Mesendoderm (in vitro differentiated cells): ENCODE data around the gene CBR1.
A peak's percentile ranks its signal among the peaks of the same experiment; 100 is the strongest.

Experiments used
- DNase-seq: peaks from one replicate; pipeline ENCODE4 v3.0.0; 2013
- H2AK5ac ChIP-seq: 2 replicates; pipeline ENCODE4 v1.6.1; 2013; ENCODE audit warnings: low read length, inconsistent platforms
- H2BK120ac ChIP-seq: 2 replicates; pipeline ENCODE4 v1.6.1; 2013; ENCODE audit warnings: low read depth, mild to moderate bottlenecking, low read length, moderate library complexity, mixed read lengths
- H2BK15ac ChIP-seq: replicated peaks from 2 replicates; pipeline ENCODE4 v1.6.1; 2013; ENCODE audit warnings: low read depth, mild to moderate bottlenecking, moderate library complexity
- H2BK5ac ChIP-seq: 2 replicates; pipeline ENCODE4 v1.6.1; 2013; ENCODE audit warnings: low read length, inconsistent platforms
- H3K18ac ChIP-seq: 2 replicates; pipeline ENCODE4 v1.6.1; 2013; ENCODE audit warnings: mild to moderate bottlenecking, low read length, mixed read lengths
- H3K23ac ChIP-seq: one replicate; pipeline ENCODE4 v1.6.1; 2013; ENCODE audit warnings: low read length
- H3K27ac ChIP-seq: 2 replicates; pipeline ENCODE4 v1.5.1; 2013; ENCODE audit warnings: low read depth, mild to moderate bottlenecking, inconsistent platforms, low read length, moderate library complexity
- H3K27me3 ChIP-seq: 2 replicates; pipeline ENCODE4 v1.6.1; 2013; ENCODE audit warnings: low read length, control low read depth, mild to moderate bottlenecking, inconsistent platforms; ENCODE audit not compliant: insufficient read depth, poor library complexity
- H3K36me3 ChIP-seq: 2 replicates; pipeline ENCODE4 v1.6.1; 2013; ENCODE audit warnings: low read length, inconsistent platforms; ENCODE audit not compliant: control insufficient read depth, insufficient read depth
- H3K4ac ChIP-seq: one replicate; pipeline ENCODE4 v1.6.1; 2013; ENCODE audit warnings: low read depth, mild to moderate bottlenecking, low read length, moderate library complexity
- H3K4me1 ChIP-seq: 2 replicates; pipeline ENCODE4 v1.6.1; 2013; ENCODE audit warnings: low read depth, low read length, inconsistent platforms; ENCODE audit not compliant: control insufficient read depth
- H3K4me2 ChIP-seq: 2 replicates; pipeline ENCODE4 v1.6.1; 2013; ENCODE audit warnings: low read length
- H3K4me3 ChIP-seq: 2 replicates; pipeline ENCODE4 v1.5.1; 2013; ENCODE audit warnings: mild to moderate bottlenecking, low read length
- H3K56ac ChIP-seq: one replicate; pipeline ENCODE4 v1.6.1; 2013; ENCODE audit warnings: low read length
- H3K79me1 ChIP-seq: 2 replicates; pipeline ENCODE4 v1.6.1; 2013; ENCODE audit warnings: low read length, inconsistent platforms
- H3K79me2 ChIP-seq: 2 replicates; pipeline ENCODE4 v1.6.1; 2013; ENCODE audit warnings: mild to moderate bottlenecking, low read length; ENCODE audit not compliant: control insufficient read depth, insufficient read depth
- H3K9ac ChIP-seq: 2 replicates; pipeline ENCODE4 v1.6.1; 2013; ENCODE audit warnings: low read length, inconsistent platforms
- H4K5ac ChIP-seq: one replicate; pipeline ENCODE4 v1.6.1; 2013; ENCODE audit warnings: low read length
- H4K8ac ChIP-seq: one replicate; pipeline ENCODE4 v1.6.1; 2013; ENCODE audit warnings: low read depth, mild to moderate bottlenecking, control low read depth, low read length, moderate library complexity
- WGBS: extraction: QIAGEN DNeasy Blood & Tissue Kit; methylation state at CpG from one replicate; pipeline ENCODE4 v1.1.7; 2013; ENCODE audit warnings: low lambda C conversion rate, missing lambda C conversion rate; ENCODE audit not compliant: insufficient coverage; ENCODE audit errors: extremely low coverage; 5-methylcytosine and 5-hydroxymethylcytosine counted together

The CBR1 gene

DNA sequence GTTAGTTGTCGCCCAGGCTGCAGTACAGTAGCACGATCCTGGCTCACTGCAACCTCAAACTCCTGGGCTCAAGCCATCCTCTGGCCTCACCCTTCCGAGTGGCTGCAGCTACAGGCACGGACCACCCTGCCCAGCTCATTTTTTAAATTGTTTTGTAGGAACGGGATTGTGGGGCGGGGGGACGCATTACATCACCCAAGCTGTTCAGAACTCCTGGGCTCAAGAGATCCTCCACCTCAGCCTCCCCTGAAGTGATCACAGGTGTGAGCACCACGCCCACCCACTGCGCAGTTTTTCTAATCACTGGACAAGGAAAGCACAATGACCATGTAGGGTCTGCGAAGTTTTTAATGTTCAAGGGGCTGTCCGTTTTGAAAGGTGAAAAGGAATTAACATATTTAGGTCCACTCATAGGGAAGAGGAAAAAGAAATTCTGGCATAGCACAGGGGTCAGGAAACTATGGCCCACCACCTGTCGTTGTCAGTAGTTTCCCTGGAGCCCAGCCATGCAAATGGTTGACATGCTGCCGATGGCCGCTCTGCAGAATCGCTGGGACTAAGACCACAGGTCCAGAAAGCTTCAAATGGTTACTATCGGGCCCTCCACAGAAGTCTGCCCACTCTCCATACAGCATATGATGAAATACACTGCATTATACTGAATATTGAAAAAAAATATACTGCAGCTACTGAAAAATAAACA, 35.5 kb upstream of the CBR1 start:
- Histone ChIP-seq H2BK15ac (no peak overlapping the region), H4K8ac (no peak overlapping the region), H2AK5ac (no peak overlapping the region), H3K18ac (no peak overlapping the region), H3K27me3 (no peaks in the 10 kb centered on the region), H4K5ac (no peak overlapping the region), H3K23ac (no peak overlapping the region), H2BK5ac (no peak overlapping the region), H3K27ac (no peak overlapping the region), H3K79me1 (no peaks in the 10 kb centered on the region), H3K4me1 (no peaks in the 10 kb centered on the region), H3K9ac (no peak overlapping the region), H2BK120ac (no peak overlapping the region), H3K56ac (no peak overlapping the region), H3K4me3 (no peak overlapping the region), H3K4ac (no peak overlapping the region), H3K36me3 (peaks cover 13% of the 10 kb centered on the region), H3K79me2 (no peaks in the 10 kb centered on the region), H3K4me2 (no peak overlapping the region)
- DNase-seq = no peak
- no CpG with 5 or more reads among the region's 16 CpGs for WGBS

DNA sequence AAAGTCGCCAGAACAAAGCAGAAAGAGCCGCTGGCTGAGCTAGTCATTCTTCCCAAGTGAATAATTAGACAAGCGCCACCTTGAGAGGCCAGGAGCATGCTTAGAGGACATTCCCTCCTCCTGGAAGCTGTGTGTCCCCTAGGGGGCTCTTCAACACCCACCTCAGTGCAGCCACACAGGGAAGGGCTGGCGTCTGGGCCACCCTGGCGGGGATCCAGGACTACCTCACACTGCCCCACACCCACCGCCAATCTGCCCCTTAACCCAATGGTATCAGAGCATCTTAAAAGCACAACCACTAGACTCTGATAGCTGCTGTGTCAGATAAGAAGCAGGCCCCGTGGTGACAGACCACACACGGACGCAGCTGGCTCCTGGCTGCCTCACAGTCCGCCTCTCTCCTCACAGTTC, 34.4 kb upstream of the CBR1 start:
- H3K18ac ChIP-seq = no peak overlapping the region
- H4K5ac ChIP-seq = no peak overlapping the region
- H2AK5ac ChIP-seq = no peak overlapping the region
- H3K4ac ChIP-seq = no peak overlapping the region
- H3K56ac ChIP-seq = no peak overlapping the region
- peaks cover 15% of the 10 kb centered on the region for H3K36me3 ChIP-seq
- no peak overlapping the region for H3K27ac ChIP-seq
- H3K9ac ChIP-seq = no peak overlapping the region
- H3K23ac ChIP-seq = no peak overlapping the region
- no peak overlapping the region for H4K8ac ChIP-seq
- H3K4me2 ChIP-seq = no peak overlapping the region
- no CpG with 5 or more reads among the region's 10 CpGs for WGBS
- H3K4me1 ChIP-seq = no peaks in the 10 kb centered on the region
- peak; percentile 78 for DNase-seq
- H3K79me1 ChIP-seq = no peaks in the 10 kb centered on the region
- H2BK5ac ChIP-seq = no peak overlapping the region
- no peaks in the 10 kb centered on the region for H3K27me3 ChIP-seq
- H3K4me3 ChIP-seq = no peak overlapping the region
- no peak overlapping the region for H2BK15ac ChIP-seq
- H3K79me2 ChIP-seq = no peaks in the 10 kb centered on the region
- no peak overlapping the region for H2BK120ac ChIP-seq

DNA sequence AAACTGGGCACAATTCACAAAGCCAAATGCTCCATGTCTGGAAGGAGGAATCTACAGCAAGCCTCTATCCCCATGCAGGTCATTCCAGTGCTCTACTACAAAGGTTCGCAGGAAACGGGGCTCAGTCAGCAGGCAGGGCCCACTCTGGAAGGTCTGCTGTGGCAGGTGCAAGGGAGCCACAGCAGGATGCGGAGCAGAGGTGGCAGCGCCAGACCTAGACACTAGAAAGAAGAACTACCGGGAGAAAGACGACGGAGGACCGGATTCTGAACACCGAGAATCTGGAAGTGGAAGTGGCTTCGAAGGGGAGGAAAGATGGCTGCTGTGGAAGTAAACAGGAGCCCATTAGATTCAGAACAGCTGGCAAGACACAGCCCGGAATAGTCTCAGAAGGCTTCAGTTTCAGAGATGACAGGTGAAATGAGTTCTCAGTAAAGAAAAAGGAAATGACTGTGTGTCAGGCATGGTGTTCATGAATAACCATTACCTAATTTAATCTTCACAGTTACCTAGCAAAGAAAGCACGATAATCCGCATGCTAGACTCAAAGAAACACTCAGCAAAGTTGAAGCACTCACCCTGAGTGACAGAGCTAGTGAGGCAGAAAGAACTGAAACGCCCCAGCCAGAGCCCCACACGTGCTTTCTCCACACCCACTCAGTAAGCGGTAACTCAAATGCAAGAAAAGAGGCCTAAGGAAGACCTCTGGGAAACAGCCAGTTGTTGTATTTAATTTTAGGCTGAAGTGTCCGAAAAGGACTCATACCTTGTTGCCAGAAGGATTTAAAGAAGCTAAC, 30.9 kb upstream of the CBR1 start:
- Histone ChIP-seq H3K56ac (no peak overlapping the region), H3K4me3 (no peak overlapping the region), H3K27ac (no peak overlapping the region)

DNA sequence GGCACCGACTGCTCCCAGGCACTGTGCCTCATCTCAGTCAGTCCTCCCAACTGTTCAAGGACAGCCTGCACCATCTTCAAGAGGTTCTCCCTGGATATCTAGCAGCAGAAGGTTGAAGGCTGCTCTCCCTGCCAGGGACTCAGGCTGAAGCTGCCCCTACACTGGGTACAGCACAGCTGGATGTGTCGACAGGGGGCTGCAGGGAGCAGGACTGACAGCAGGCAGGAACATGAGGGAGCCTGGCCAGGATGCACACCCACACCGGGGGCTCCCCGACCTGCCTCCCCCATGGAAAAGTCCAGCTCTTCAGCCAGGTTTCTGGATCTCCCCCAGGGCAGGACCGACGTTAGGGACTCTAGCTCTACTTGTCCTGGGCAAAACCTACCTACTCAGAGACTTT, 30.0 kb upstream of the CBR1 start:
- H3K18ac ChIP-seq = no peak overlapping the region
- H3K27me3 ChIP-seq = no peaks in the 10 kb centered on the region
- no peak overlapping the region for H2BK15ac ChIP-seq
- no peak overlapping the region for H2BK120ac ChIP-seq
- H4K5ac ChIP-seq = no peak overlapping the region
- H3K4me1 ChIP-seq = no peaks in the 10 kb centered on the region
- H3K4ac ChIP-seq = no peak overlapping the region
- no CpG with 5 or more reads among the region's 6 CpGs for WGBS
- H3K79me1 ChIP-seq = no peaks in the 10 kb centered on the region
- H3K4me2 ChIP-seq = no peak overlapping the region
- H3K4me3 ChIP-seq = no peak overlapping the region
- H3K79me2 ChIP-seq = no peaks in the 10 kb centered on the region
- H2BK5ac ChIP-seq = no peak overlapping the region
- no peak overlapping the region for H3K56ac ChIP-seq
- no peak for DNase-seq
- no peak overlapping the region for H3K23ac ChIP-seq
- no peak overlapping the region for H4K8ac ChIP-seq
- H3K9ac ChIP-seq = no peak overlapping the region
- no peak overlapping the region for H3K27ac ChIP-seq
- H2AK5ac ChIP-seq = no peak overlapping the region
- H3K36me3 ChIP-seq = peaks cover 19% of the 10 kb centered on the region

More for the DNA sequence above, 30.9 kb upstream of the CBR1 start:
- H2BK15ac ChIP-seq = no peak overlapping the region
- H3K18ac ChIP-seq = no peak overlapping the region
- H3K36me3 ChIP-seq = peaks cover 15% of the 10 kb centered on the region
- no peak overlapping the region for H4K5ac ChIP-seq
- no peaks in the 10 kb centered on the region for H3K79me1 ChIP-seq
- no peaks in the 10 kb centered on the region for H3K79me2 ChIP-seq
- H2BK120ac ChIP-seq = no peak overlapping the region
- no peak for DNase-seq
- no peaks in the 10 kb centered on the region for H3K4me1 ChIP-seq
- no peak overlapping the region for H3K4ac ChIP-seq
- no peak overlapping the region for H3K4me2 ChIP-seq
- H2BK5ac ChIP-seq = no peak overlapping the region
- no peak overlapping the region for H3K9ac ChIP-seq
- no peak overlapping the region for H4K8ac ChIP-seq
- no peaks in the 10 kb centered on the region for H3K27me3 ChIP-seq
- no peak overlapping the region for H3K23ac ChIP-seq
- H2AK5ac ChIP-seq = no peak overlapping the region
- WGBS = no CpG with 5 or more reads among the region's 17 CpGs

GRCh38 chr21:36040389-36040788, 29.4 kb upstream of the CBR1 start:
- Histone ChIP-seq H3K27me3 (no peaks in the 10 kb centered on the region), H2AK5ac (no peak overlapping the region), H4K8ac (no peak overlapping the region), H3K79me1 (no peaks in the 10 kb centered on the region), H3K56ac (no peak overlapping the region), H4K5ac (no peak overlapping the region), H3K23ac (no peak overlapping the region), H3K4ac (no peak overlapping the region), H3K79me2 (no peaks in the 10 kb centered on the region), H3K9ac (no peak overlapping the region), H2BK15ac (no peak overlapping the region), H3K18ac (no peak overlapping the region), H3K27ac (no peak overlapping the region), H3K4me3 (no peak overlapping the region), H2BK5ac (no peak overlapping the region), H2BK120ac (no peak overlapping the region), H3K36me3 (peaks cover 22% of the 10 kb centered on the region), H3K4me1 (no peaks in the 10 kb centered on the region), H3K4me2 (no peak overlapping the region)
- no peak for DNase-seq
- no CpG with 5 or more reads among the region's 2 CpGs for WGBS
